Occipital lobe (tissue), 2 donors: Measurements from ENCODE around the gene OPRM1. TPM values are rescaled to one million over a fixed set of nuclear protein-coding genes. Genes with fewer than 3 reads are reported as not detected.
"Not testable (repeated sequence)": the region's sequence is repeated elsewhere in the genome, so short reads cannot be mapped to it uniquely, and the experiment has no call there.

Source experiments
- DNase-seq: peaks from one replicate; lab custom pipeline; 2025; lab: John Stamatoyannopoulos, UW
- total RNA-seq: library from RNA; depleted of rRNA; stranded (reverse); fragments of >200 nt; gene quantifications from one replicate; pipeline ENCODE4 v1.2.3, GENCODE V29; 2014

The OPRM1 gene
- 1.7 TPM for total RNA-seq

DNA sequence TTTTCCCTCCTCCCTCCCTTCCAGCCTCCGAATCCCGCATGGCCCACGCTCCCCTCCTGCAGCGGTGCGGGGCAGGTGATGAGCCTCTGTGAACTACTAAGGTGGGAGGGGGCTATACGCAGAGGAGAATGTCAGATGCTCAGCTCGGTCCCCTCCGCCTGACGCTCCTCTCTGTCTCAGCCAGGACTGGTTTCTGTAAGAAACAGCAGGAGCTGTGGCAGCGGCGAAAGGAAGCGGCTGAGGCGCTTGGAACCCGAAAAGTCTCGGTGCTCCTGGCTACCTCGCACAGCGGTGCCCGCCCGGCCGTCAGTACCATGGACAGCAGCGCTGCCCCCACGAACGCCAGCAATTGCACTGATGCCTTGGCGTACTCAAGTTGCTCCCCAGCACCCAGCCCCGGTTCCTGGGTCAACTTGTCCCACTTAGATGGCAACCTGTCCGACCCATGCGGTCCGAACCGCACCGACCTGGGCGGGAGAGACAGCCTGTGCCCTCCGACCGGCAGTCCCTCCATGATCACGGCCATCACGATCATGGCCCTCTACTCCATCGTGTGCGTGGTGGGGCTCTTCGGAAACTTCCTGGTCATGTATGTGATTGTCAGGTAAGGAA, at the start of gene OPRM1:
OPRM1 (plus strand) TSS at position 10 of the 612 bp plus-strand sequence; CDS start at position 315, 305 bp downstream.
- DNase-seq: no peak

DNA sequence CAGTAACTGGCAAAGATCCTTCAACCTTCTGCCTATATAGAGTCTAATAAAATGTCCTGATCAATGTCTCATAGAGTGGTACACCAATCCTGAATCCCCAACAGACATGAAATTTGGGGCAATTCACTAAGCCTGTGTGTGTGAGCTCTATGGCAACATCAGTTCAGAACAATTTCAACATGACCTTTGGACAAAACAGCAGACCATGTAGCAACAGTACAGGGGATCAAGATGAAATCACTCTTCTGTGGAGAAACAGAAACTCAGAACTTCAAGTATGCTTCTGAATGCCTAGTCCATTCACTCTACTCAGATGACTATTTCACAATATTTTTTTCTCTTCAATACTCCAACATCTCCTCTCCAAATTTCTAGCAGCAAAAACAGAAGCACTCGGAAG, 49.1 kb upstream of the OPRM1 start:
- no peak for DNase-seq

DNA sequence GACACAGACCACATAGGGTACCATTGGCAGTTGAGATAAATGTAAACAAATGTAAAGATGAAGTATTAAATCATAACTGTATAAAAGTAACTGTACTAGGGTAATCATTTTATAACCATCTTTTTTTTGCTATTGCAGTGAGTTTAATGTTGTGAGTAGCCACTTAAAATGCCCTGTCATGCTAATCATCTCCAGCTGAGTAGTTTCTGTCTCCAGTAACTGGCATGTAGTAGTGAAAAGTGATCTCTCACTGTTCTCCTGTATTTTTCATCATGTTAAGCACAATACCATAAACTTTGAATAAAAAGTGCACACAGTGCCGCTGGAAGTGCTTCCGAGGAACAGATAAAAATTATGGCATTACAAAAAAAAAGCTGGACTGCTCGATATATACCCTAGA, 45.0 kb upstream of the OPRM1 start:
- DNase-seq: no peak

- DNase-seq: no peak
These were observed 44.2 kb upstream of the OPRM1 start for GRCh38 chr6:153994811-153995210.

DNA sequence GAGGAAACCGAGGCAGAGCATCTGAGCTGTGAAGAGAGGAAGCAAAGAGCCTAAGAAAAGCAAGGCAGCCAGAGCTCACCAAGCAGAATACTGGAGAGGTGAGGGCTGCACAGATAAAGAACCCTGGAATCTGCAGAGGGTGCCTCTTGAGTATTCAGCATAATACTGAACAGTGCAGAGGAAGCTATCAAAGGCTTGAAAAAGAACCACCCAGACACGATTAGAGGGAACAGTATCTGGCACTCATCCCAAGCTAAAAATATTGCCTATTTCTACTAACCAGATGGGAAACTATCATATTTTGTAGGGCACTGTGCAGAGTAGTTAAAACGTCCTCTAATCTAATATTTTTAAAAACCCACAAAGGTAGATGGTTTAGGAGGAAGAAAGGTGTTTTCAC, 41.8 kb upstream of the OPRM1 start:
- no peak for DNase-seq

DNA sequence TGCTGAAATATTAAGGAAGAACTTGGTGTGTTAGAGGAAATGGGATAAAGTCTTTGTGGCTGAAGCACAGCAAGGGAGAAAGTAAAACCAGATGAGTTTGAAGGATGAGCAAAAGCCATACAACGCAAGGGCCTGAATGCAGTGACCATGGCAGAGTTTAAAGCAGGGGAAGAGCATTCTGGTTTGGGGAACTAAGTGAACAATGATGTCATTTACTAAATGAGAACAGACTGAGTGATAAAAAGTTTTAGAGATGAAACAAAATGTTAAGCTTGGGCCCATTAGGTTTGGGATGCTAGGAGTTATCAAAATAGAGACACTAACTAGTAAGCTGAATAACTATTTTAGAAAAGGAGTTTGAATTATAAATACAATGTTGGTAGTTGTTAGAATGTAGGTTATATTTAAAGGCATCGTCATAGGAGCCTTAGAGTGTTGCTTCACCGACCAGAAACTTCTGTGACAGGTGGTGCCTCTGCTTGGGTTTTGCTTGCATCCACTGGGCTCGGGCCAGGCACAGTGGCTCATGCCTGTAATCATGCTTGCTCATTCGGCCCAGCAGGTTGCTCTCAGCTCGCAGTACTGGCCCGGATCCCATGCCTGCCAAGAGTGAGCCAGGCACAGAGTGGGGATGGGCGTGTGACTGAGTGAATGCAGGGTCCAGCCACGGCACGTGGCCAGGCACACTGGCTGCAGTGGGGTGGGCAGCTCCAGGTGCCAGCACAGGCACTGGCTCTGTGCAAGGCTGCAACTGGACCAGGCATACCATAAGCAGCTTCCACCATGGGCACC, 37.4 kb upstream of the OPRM1 start:
- DNase-seq: no peak

DNA sequence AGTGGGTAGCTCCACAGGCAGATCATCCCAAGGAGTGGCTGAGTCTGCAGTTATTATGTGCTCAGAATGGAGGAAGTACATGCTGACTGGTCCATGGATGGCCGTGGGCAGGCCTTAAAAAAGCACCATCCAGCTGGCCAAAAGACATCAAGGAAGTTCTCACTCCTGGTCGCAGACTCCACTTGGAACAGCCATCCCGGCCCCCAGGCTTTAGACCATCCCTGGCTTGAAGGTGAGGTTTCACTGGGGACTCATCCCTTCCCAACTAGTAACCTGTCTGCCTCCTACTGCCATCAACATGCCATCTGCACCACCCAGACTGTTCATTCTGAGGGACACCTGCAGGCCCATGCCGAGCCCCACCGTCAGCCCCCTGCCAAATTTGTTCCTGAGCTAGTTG, 36.1 kb upstream of the OPRM1 start:
- no peak for DNase-seq

DNA sequence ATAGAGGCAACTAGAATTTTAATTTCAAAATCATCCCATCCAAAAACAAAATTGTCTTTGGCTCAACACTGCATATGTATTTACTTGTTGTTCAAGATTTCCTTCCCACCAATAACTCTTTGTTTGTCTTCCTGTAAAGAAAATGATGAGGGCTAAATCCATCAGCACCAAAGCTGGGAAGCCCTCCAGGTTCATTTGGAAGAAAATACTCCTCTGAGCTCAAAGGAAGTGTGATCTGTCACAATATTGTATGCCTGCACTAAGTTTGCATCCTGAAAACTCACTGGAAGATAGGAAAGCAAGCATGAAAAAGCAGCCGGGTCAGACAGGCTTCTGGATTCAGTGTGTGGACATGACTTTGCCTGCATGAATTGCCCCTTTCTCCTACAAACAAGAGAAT, 28.7 kb upstream of the OPRM1 start:
- DNase-seq: no peak

DNA sequence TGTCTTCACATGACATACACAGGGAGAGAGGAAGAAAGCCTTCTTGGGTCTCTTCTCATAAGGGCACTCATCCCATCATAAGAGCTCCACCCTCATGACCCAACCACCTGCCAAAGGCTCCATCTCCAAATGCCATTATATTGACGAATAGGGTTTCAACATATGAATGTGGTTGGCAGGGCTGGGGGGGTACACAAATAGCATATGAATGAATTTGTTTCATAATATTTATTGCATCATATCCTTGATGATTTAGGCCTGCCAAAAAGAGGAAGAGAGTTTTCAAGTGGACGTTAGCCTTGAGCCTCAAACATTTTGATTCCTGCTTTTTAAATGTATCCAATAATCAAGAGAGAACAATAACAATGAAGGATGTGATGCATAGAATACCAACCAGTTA, 26.2 kb upstream of the OPRM1 start:
- no peak for DNase-seq

- no peak for DNase-seq
These were observed 21.3 kb upstream of the OPRM1 start for GRCh38 chr6:154017786-154018185.

- DNase-seq: no peak
These were observed 8.4 kb upstream of the OPRM1 start for GRCh38 chr6:154030646-154031045.

DNA sequence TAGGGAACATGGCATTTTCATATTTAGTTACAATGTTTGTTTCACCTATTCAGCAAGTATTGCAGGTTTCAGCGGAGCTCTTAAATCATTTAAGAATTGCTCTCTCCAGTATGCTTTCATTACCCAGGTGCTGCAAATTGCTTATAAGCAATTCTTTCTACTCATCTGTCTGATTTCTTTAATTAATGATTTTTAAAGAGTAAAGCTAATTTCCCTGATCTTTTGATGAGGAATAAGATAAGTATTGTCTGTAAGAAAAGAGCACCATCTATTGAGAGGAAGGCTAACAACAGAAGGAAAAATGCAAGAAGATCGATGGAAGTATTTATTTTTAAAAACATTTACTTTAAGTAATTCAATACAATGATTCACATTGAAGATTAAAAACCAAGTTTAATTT, 2.0 kb downstream of the OPRM1 start:
- DNase-seq: no peak

DNA sequence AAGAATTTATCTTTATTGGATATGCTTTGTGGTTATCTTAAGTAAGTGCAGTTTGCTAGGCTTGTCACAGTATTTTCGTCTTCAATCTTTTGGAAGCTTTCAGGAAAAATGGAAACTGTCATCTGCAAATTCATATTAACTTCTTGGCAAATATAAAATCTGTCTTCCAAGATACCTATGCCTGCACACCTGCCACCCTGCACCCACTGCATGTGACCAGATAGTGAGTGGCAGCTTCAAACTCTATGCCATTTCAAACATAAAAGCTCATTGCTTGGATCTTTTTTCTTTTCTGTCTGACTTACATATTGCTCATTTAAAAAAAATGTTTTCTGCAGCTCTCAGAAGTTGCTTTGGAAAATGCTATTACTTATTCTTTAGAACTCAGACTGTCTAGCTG, 14.1 kb downstream of the OPRM1 start:
- DNase-seq: no peak

- DNase-seq: no peak
These were observed 17.5 kb downstream of the OPRM1 start for GRCh38 chr6:154056536-154056935.

GRCh38 chr6:154057098-154057497, 18.1 kb downstream of the OPRM1 start:
- no peak for DNase-seq

- no peak for DNase-seq
These were observed 20.1 kb downstream of the OPRM1 start for GRCh38 chr6:154058963-154059680.

- no peak for DNase-seq
These were observed 21.0 kb downstream of the OPRM1 start for GRCh38 chr6:154060076-154060475.

DNA sequence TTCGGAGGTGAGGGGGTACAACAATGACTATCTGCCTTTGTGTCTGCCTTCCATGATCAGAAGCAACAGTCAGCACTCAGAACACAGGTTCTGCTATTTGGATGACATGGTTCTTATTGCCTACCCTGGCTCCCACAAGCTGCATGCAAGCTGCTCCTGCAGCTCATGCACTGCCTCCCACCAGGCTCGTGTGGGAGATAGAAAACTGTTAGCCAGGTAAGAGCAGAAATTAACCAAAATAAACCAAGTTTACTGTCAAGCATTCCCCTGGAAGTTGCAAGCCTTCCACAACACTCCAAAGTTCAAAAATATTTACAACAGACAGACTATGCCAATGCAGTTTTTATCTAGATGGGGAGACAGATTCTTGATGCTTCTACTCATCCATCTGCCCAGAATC, 31.0 kb downstream of the OPRM1 start:
- no peak for DNase-seq

DNA sequence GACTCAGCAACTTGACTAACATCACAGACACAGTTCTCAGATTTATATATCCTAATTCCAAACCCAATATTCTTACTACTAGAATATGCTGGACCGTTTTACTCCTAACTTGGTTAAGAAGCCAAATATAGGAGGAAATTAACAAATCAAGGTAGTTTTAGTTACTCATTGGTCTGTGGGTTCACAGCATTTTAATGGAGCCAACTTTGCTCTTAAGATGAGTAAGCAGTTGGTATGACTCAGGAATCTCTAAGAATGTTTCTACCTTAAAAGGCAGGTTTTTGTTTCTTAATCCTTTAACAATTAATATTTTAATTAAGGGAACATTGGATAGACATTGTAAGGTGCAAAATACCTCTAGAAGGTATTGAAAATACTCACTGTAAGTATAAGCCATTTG, 31.6 kb downstream of the OPRM1 start:
- no peak for DNase-seq

- DNase-seq: no peak
These were observed 32.2 kb downstream of the OPRM1 start for GRCh38 chr6:154071236-154071635.

DNA sequence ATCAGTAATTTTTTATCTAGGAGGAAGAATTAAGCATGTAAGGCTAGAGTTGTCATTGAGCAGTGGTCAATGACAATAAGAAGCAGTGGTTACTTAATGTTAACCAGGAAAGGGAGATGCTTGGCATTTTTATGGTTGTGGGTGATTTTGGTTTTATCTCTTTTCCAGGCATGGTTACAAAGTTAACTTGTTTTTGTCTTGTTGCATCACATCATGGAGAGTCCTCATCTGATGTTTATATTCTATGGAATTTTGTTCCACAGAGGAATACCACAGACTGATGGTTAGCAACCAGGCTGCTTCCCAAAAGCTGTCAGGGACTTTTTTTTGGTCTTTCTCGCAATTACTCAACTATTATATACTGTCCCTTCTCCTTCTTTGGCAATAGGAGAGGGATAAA, 32.7 kb downstream of the OPRM1 start:
- no peak for DNase-seq

- DNase-seq: not testable (repeated sequence)
These were observed 39.6 kb downstream of the OPRM1 start for GRCh38 chr6:154078596-154078995.
